Measurements from ENCODE around the gene AKR7A2.

AKR7A2 gene

GRCh38 chr1:19354531-19354981 is 42.6 kb upstream of the AKR7A2 start:
- no peak overlapping the region for H2BK12ac ChIP-seq (ENCODE audit: low read length)
- no peak overlapping the region for H4K8ac ChIP-seq (ENCODE audit: low read depth, low read length)
- no peaks in the 10 kb centered on the region for H3K9me3 ChIP-seq (ENCODE audit: insufficient read depth, low read depth, low read length)
- no peak overlapping the region for H3K27ac ChIP-seq (ENCODE audit: low read depth, low read length)
- H3K79me2 ChIP-seq (ENCODE audit: control insufficient read depth, insufficient read depth, low read length, poor library complexity): no peaks in the 10 kb centered on the region
- H3K18ac ChIP-seq (ENCODE audit: low read length): no peak overlapping the region
- H3K23ac ChIP-seq (ENCODE audit: low read length): no peak overlapping the region
- H2BK5ac ChIP-seq (ENCODE audit: low read depth, low read length, poor library complexity): no peak overlapping the region
- H3K4me2 ChIP-seq (ENCODE audit: low read length): no peak overlapping the region
- H4K12ac ChIP-seq (ENCODE audit: low read depth, low read length): no peak overlapping the region
- no CpG with 5 or more reads among the region's 6 CpGs for WGBS (ENCODE audit: extremely low coverage, insufficient coverage, insufficient read length)
- H2AFZ ChIP-seq (ENCODE audit: insufficient read depth, low read length, poor library complexity): no peak overlapping the region
- no peak overlapping the region for H2BK120ac ChIP-seq (ENCODE audit: insufficient read depth, low read length, poor library complexity)
- no peaks in the 10 kb centered on the region for H3K27me3 ChIP-seq (ENCODE audit: insufficient read depth, low read length)
- H2AK5ac ChIP-seq (ENCODE audit: low read length): no peak overlapping the region
- DNase-seq: no peak
- H3K4me3 ChIP-seq (ENCODE audit: low read depth, low read length): no peak overlapping the region
- no peak overlapping the region for H3K9ac ChIP-seq (ENCODE audit: low read length)
- no peak overlapping the region for H4K91ac ChIP-seq (ENCODE audit: low read depth, low read length)
- no peak overlapping the region for H3K14ac ChIP-seq (ENCODE audit: low read length)
- H3K36me3 ChIP-seq (ENCODE audit: control insufficient read depth in 1 of 2, insufficient read depth in 2 of 2, low read length in 2 of 2): peaks cover 61 to 71% of the 10 kb centered on the region in 2 experiments
- H3K4me1 ChIP-seq (ENCODE audit: control insufficient read depth in 1 of 2, insufficient read depth in 2 of 2, low read length in 2 of 2): no peaks in the 10 kb centered on the region
- no peaks in the 10 kb centered on the region for H3K79me1 ChIP-seq (ENCODE audit: low read length)
- H3K4ac ChIP-seq (ENCODE audit: low read depth, low read length): no peak overlapping the region

- H3K79me1 ChIP-seq (ENCODE audit: low read length): no peaks in the 10 kb centered on the region
Measured at GRCh38 chr1:19353596-19353995, 41.7 kb upstream of the AKR7A2 start.

GRCh38 chr1:19352839-19353238 is 40.9 kb upstream of the AKR7A2 start:
- Histone ChIP-seq H3K9ac (ENCODE audit: low read length) (no peak overlapping the region), H3K18ac (ENCODE audit: low read length) (no peak overlapping the region), H3K36me3 (ENCODE audit: control insufficient read depth in 1 of 2, insufficient read depth in 2 of 2, low read length in 2 of 2) (peaks cover 69 to 84% of the 10 kb centered on the region in 2 experiments), H3K4me1 (ENCODE audit: control insufficient read depth in 1 of 2, insufficient read depth in 2 of 2, low read length in 2 of 2) (no peaks in the 10 kb centered on the region), H4K12ac (ENCODE audit: low read depth, low read length) (no peak overlapping the region), H2AFZ (ENCODE audit: insufficient read depth, low read length, poor library complexity) (no peak overlapping the region), H3K4ac (ENCODE audit: low read depth, low read length) (no peak overlapping the region), H2AK5ac (ENCODE audit: low read length) (no peak overlapping the region), H3K27ac (ENCODE audit: low read depth, low read length) (no peak overlapping the region), H3K14ac (ENCODE audit: low read length) (no peak overlapping the region), H2BK120ac (ENCODE audit: insufficient read depth, low read length, poor library complexity) (no peak overlapping the region), H3K27me3 (ENCODE audit: insufficient read depth, low read length) (no peaks in the 10 kb centered on the region), H3K4me3 (ENCODE audit: low read depth, low read length) (no peak overlapping the region), H3K23ac (ENCODE audit: low read length) (no peak overlapping the region), H3K4me2 (ENCODE audit: low read length) (no peak overlapping the region), H2BK5ac (ENCODE audit: low read depth, low read length, poor library complexity) (no peak overlapping the region), H3K9me3 (ENCODE audit: insufficient read depth, low read depth, low read length) (no peaks in the 10 kb centered on the region), H3K79me2 (ENCODE audit: control insufficient read depth, insufficient read depth, low read length, poor library complexity) (no peaks in the 10 kb centered on the region), H3K79me1 (ENCODE audit: low read length) (no peaks in the 10 kb centered on the region), H4K8ac (ENCODE audit: low read depth, low read length) (no peak overlapping the region), H2BK12ac (ENCODE audit: low read length) (no peak overlapping the region), H4K91ac (ENCODE audit: low read depth, low read length) (no peak overlapping the region)
- no peak for DNase-seq
- no CpG with 5 or more reads among the region's 14 CpGs for WGBS (ENCODE audit: extremely low coverage, insufficient coverage, insufficient read length)

More at GRCh38 chr1:19353596-19353995, 41.7 kb upstream of the AKR7A2 start:
- Histone ChIP-seq H3K9ac (ENCODE audit: low read length) (no peak overlapping the region), H3K18ac (ENCODE audit: low read length) (no peak overlapping the region), H3K14ac (ENCODE audit: low read length) (no peak overlapping the region), H3K4me3 (ENCODE audit: low read depth, low read length) (peak overlapping the region; percentile 40), H3K27me3 (ENCODE audit: insufficient read depth, low read length) (no peaks in the 10 kb centered on the region), H4K91ac (ENCODE audit: low read depth, low read length) (no peak overlapping the region), H4K12ac (ENCODE audit: low read depth, low read length) (no peak overlapping the region), H3K4me2 (ENCODE audit: low read length) (no peak overlapping the region), H3K4ac (ENCODE audit: low read depth, low read length) (no peak overlapping the region), H2AK5ac (ENCODE audit: low read length) (no peak overlapping the region), H3K27ac (ENCODE audit: low read depth, low read length) (no peak overlapping the region), H2BK120ac (ENCODE audit: insufficient read depth, low read length, poor library complexity) (no peak overlapping the region), H2AFZ (ENCODE audit: insufficient read depth, low read length, poor library complexity) (no peak overlapping the region), H4K8ac (ENCODE audit: low read depth, low read length) (no peak overlapping the region), H2BK12ac (ENCODE audit: low read length) (no peak overlapping the region), H3K9me3 (ENCODE audit: insufficient read depth, low read depth, low read length) (no peaks in the 10 kb centered on the region), H3K23ac (ENCODE audit: low read length) (no peak overlapping the region), H3K4me1 (ENCODE audit: control insufficient read depth in 1 of 2, insufficient read depth in 2 of 2, low read length in 2 of 2) (no peaks in the 10 kb centered on the region), H3K36me3 (ENCODE audit: control insufficient read depth in 1 of 2, insufficient read depth in 2 of 2, low read length in 2 of 2) (peaks cover 65 to 77% of the 10 kb centered on the region in 2 experiments), H2BK5ac (ENCODE audit: low read depth, low read length, poor library complexity) (no peak overlapping the region), H3K79me2 (ENCODE audit: control insufficient read depth, insufficient read depth, low read length, poor library complexity) (no peaks in the 10 kb centered on the region)
- no peak for DNase-seq
- WGBS (ENCODE audit: extremely low coverage, insufficient coverage, insufficient read length): no CpG with 5 or more reads among the region's 8 CpGs

- Histone ChIP-seq H4K12ac (ENCODE audit: low read depth, low read length) (no peak overlapping the region), H4K91ac (ENCODE audit: low read depth, low read length) (no peak overlapping the region), H3K79me1 (ENCODE audit: low read length) (no peaks in the 10 kb centered on the region), H3K27ac (ENCODE audit: low read depth, low read length) (no peak overlapping the region), H2AFZ (ENCODE audit: insufficient read depth, low read length, poor library complexity) (no peak overlapping the region), H2BK5ac (ENCODE audit: low read depth, low read length, poor library complexity) (no peak overlapping the region), H2BK120ac (ENCODE audit: insufficient read depth, low read length, poor library complexity) (no peak overlapping the region), H3K9me3 (ENCODE audit: insufficient read depth, low read depth, low read length) (no peaks in the 10 kb centered on the region), H3K4ac (ENCODE audit: low read depth, low read length) (no peak overlapping the region), H3K36me3 (ENCODE audit: control insufficient read depth in 1 of 2, insufficient read depth in 2 of 2, low read length in 2 of 2) (peaks cover 69 to 86% of the 10 kb centered on the region in 2 experiments), H3K4me1 (ENCODE audit: control insufficient read depth in 1 of 2, insufficient read depth in 2 of 2, low read length in 2 of 2) (no peaks in the 10 kb centered on the region), H3K23ac (ENCODE audit: low read length) (no peak overlapping the region), H2AK5ac (ENCODE audit: low read length) (no peak overlapping the region), H4K8ac (ENCODE audit: low read depth, low read length) (no peak overlapping the region), H3K4me3 (ENCODE audit: low read depth, low read length) (no peak overlapping the region), H3K27me3 (ENCODE audit: insufficient read depth, low read length) (no peaks in the 10 kb centered on the region), H3K14ac (ENCODE audit: low read length) (no peak overlapping the region), H3K9ac (ENCODE audit: low read length) (no peak overlapping the region), H3K4me2 (ENCODE audit: low read length) (no peak overlapping the region), H3K79me2 (ENCODE audit: control insufficient read depth, insufficient read depth, low read length, poor library complexity) (no peaks in the 10 kb centered on the region), H3K18ac (ENCODE audit: low read length) (no peak overlapping the region), H2BK12ac (ENCODE audit: low read length) (no peak overlapping the region)
- no peak for DNase-seq
- WGBS (ENCODE audit: extremely low coverage, insufficient coverage, insufficient read length): no CpG with 5 or more reads among the region's 10 CpGs
Measured at GRCh38 chr1:19351873-19352272, 39.9 kb upstream of the AKR7A2 start.

Data from trophoblast cell (in vitro differentiated cells and primary cell).